ENCODE results near the gene TMEM245. TPM values are rescaled to one million over a fixed set of nuclear protein-coding genes. Genes with fewer than 3 reads are reported as not detected.

Gene TMEM245
- total RNA-seq, 1 experiment from 2014 or later: 59.8 TPM

GRCh38 chr9:109094268-109094667 lies 25.5 kb downstream of the TMEM245 start:
- no TSS peak for BruUV-seq (replicated peaks)
- CTCF ChIA-PET: no interaction called here

GRCh38 chr9:109092587-109092986 lies 27.2 kb downstream of the TMEM245 start:
- Histone ChIP-seq H3K4me1 (ENCODE audit: insufficient read depth, low read length, poor library complexity, severe bottlenecking) (no peaks in the 10 kb centered on the region), H3K27me3 (replicated peaks; ENCODE audit: insufficient read depth, low read depth, low read length, poor library complexity) (no peaks in the 10 kb centered on the region), H3K9me3 (ENCODE audit: low read depth, low read length, poor library complexity, severe bottlenecking) (no peaks in the 10 kb centered on the region), H3K4me3 (ENCODE audit: low read depth, low read length, poor library complexity, severe bottlenecking) (no peak overlapping the region), H3K27ac (ENCODE audit: low read depth, low read length, poor library complexity, severe bottlenecking) (no peak overlapping the region), H3K36me3 (ENCODE audit: insufficient read depth, low read length, poor library complexity, severe bottlenecking) (peaks cover 44% of the 10 kb centered on the region)
- DNase-seq (ENCODE audit: low spot score): no peak
- ChIA-PET CTCF (no interaction called here), POLR2A (ENCODE audit: low non-redundant PET) (no interaction called here)
- no TSS peak for BruUV-seq (replicated peaks)
- no peak for TF ChIP-seq EZH2 (IDR thresholded peaks at IDR 0.05; ENCODE audit: borderline replicate concordance, low read depth, low read length, poor library complexity, severe bottlenecking)
- no peak for TF ChIP-seq CTCF (conservative IDR thresholded peaks at IDR 0.05; ENCODE audit: low read depth, low read length)
- intact Hi-C loops (cut with micrococcal nuclease; ENCODE audit: unreplicated experiment): no loop called here

More at GRCh38 chr9:109094268-109094667, 25.5 kb downstream of the TMEM245 start:
- Histone ChIP-seq H3K27ac (ENCODE audit: low read depth, low read length, poor library complexity, severe bottlenecking) (no peak overlapping the region), H3K27me3 (replicated peaks; ENCODE audit: insufficient read depth, low read depth, low read length, poor library complexity) (no peaks in the 10 kb centered on the region), H3K4me1 (ENCODE audit: insufficient read depth, low read length, poor library complexity, severe bottlenecking) (peaks cover 16% of the 10 kb centered on the region), H3K9me3 (ENCODE audit: low read depth, low read length, poor library complexity, severe bottlenecking) (no peaks in the 10 kb centered on the region), H3K4me3 (ENCODE audit: low read depth, low read length, poor library complexity, severe bottlenecking) (no peak overlapping the region), H3K36me3 (ENCODE audit: insufficient read depth, low read length, poor library complexity, severe bottlenecking) (peaks cover 37% of the 10 kb centered on the region)
- DNase-seq (ENCODE audit: low spot score): no peak
- POLR2A ChIA-PET (ENCODE audit: low non-redundant PET): no interaction called here
- intact Hi-C loops (cut with micrococcal nuclease; ENCODE audit: unreplicated experiment): no loop called here
- TF ChIP-seq EZH2 (IDR thresholded peaks at IDR 0.05; ENCODE audit: borderline replicate concordance, low read depth, low read length, poor library complexity, severe bottlenecking): no peak
- TF ChIP-seq CTCF (conservative IDR thresholded peaks at IDR 0.05; ENCODE audit: low read depth, low read length): no peak

- no peak overlapping the region for H3K27ac ChIP-seq (ENCODE audit: low read depth, low read length, poor library complexity, severe bottlenecking)
- H3K9me3 ChIP-seq (ENCODE audit: low read depth, low read length, poor library complexity, severe bottlenecking): no peaks in the 10 kb centered on the region
- TF ChIP-seq EZH2 (IDR thresholded peaks at IDR 0.05; ENCODE audit: borderline replicate concordance, low read depth, low read length, poor library complexity, severe bottlenecking): no peak
- TF ChIP-seq CTCF (conservative IDR thresholded peaks at IDR 0.05; ENCODE audit: low read depth, low read length): no peak
- no TSS peak for BruUV-seq (replicated peaks)
- ChIA-PET POLR2A (ENCODE audit: low non-redundant PET) (no interaction called here), CTCF (no interaction called here)
- H3K27me3 ChIP-seq (replicated peaks; ENCODE audit: insufficient read depth, low read depth, low read length, poor library complexity): no peaks in the 10 kb centered on the region
- H3K36me3 ChIP-seq (ENCODE audit: insufficient read depth, low read length, poor library complexity, severe bottlenecking): peaks cover 48% of the 10 kb centered on the region
- no peak for DNase-seq (ENCODE audit: low spot score)
- H3K4me3 ChIP-seq (ENCODE audit: low read depth, low read length, poor library complexity, severe bottlenecking): no peak overlapping the region
- H3K4me1 ChIP-seq (ENCODE audit: insufficient read depth, low read length, poor library complexity, severe bottlenecking): no peaks in the 10 kb centered on the region
- intact Hi-C loops (cut with micrococcal nuclease; ENCODE audit: unreplicated experiment): no loop called here
Measured at GRCh38 chr9:109092051-109092580, 27.6 kb downstream of the TMEM245 start.
